ENCODE results near the gene ZFYVE28. TPM values are rescaled to one million over a fixed set of nuclear protein-coding genes. Genes with fewer than 3 reads are reported as not detected.

The ZFYVE28 gene
- total and polyA plus RNA-seq, 11 donors, result 2.6 to 11.9 (median 5.5) TPM

DNA sequence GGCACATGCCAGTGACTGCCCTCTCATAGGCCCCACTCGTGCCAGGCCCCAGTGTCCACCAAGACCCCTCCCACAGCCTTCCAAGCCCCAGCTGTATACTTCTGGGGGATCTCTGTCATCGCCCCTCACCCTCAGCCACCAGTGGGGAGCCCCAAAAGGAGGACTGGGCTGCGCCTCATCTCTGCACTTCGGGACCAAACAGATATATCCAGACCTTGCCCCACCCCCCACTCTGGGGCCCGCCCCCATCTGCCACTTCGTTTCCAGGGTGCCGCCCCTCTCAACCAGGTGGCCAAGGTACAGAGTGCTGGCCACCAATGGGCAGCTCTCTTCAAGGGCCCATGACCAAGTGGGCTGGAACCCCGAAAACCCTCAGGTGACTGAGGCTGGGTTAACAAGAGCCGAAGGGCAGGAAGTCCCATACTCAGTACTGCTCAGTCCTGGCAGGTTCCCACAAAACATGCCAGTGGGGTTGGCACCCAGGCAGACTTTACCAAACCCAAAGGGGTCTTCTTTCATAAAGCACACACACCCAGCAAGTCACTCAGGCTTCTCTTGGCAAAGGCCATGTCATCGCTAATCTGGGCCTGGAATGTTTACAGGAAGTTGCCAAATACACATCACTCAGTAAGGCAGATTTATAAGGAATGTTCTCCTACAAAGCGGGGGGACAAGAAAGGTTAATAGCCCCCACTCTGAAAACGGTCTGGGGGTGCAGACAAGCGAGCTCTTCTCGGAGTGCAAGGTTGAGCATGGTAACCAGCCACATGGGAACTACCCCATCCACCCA, 4.4 kb downstream of the ZFYVE28 start:
- peaks cover under 1 to 63% (median 34%) of the 10 kb centered on the region in 12 donors for H3K4me1 ChIP-seq
- H3K36me3 ChIP-seq, result no peaks in the 10 kb centered on the region
- H3K27me3 ChIP-seq, result peaks cover 0 to 20% (median 0%) of the 10 kb centered on the region in 9 donors
- intact Hi-C loops (cut with DNase I), result loop anchor here in 7 of 10 donors (2.0 to 10.0 kb wide), 6 partner anchors 149 to 551 kb away; partner anchors contain the start of genes MXD4 (in 3 of the 7), GRK4 (in 2 of the 7), HAUS3 (in 2 of the 7) and NOP14 (in 2 of the 7)
- H3K9me3 ChIP-seq, result no peaks in the 10 kb centered on the region
- no peak for TF ChIP-seq POLR2A (IDR thresholded peaks at IDR 0.05)
- TF ChIP-seq, protein P1, sequence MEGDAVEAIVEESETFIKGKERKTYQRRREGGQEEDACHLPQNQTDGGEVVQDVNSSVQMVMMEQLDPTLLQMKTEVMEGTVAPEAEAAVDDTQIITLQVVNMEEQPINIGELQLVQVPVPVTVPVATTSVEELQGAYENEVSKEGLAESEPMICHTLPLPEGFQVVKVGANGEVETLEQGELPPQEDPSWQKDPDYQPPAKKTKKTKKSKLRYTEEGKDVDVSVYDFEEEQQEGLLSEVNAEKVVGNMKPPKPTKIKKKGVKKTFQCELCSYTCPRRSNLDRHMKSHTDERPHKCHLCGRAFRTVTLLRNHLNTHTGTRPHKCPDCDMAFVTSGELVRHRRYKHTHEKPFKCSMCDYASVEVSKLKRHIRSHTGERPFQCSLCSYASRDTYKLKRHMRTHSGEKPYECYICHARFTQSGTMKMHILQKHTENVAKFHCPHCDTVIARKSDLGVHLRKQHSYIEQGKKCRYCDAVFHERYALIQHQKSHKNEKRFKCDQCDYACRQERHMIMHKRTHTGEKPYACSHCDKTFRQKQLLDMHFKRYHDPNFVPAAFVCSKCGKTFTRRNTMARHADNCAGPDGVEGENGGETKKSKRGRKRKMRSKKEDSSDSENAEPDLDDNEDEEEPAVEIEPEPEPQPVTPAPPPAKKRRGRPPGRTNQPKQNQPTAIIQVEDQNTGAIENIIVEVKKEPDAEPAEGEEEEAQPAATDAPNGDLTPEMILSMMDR (IDR thresholded peaks at IDR 0.05), result no peak
- DNase-seq, result peak in 1 of 5 donors; percentile 24
- H3K27ac ChIP-seq, result peak overlapping the region in 9 of 12 donors; percentile 49 to 92 (median 61)
- no peak for ATAC-seq
- 61 to 65% (median 65%) methylated on average over 12 to 14 of the region's 14 CpGs for WGBS, 4 donors
- peak overlapping the region in 2 of 12 donors; percentile 32 to 45 for H3K4me3 ChIP-seq

DNA sequence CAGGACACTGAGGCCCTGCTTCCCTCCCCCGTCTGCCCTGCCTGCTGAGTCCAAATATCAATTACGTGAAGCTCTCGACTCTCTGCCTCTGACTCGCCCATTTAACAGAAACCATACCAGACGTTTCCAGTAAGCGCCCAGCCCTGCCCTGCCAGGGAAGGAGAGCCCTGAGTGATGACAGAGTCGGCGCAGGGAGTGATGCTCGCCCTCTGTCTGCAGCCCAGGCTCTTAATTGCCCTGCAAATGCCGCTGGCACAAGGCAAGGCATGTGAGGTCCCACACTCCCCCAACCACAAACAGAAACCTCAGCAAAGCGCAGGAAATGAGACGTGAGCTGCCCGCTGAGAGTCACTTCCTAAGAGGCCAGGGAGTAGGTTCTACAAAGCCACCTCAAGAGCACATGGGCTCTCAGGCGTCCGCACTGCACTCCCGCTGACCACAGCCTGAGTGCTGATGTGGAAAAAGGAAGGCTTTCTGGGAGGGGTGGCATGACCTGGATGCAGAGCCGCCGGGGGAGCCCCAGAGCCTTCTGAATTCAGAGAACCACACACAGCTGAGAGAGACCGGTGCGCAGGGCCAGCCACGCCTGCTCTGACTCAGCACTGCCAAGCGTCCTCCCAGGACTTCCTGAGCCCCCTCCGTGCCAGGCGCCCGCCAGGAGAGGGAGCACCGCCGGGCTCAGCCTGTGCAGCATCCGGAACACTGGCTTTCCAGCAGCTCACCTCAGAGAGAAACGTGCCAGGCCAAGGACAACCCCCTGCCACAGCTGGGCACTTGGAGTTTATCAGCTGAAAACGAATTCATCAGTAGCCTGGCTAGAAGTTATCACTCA, 5.3 kb downstream of the ZFYVE28 start:
- Histone ChIP-seq H3K27me3 (peaks cover 0 to 20% (median 0%) of the 10 kb centered on the region in 9 donors), H3K27ac (peak overlapping the region in 11 of 12 donors; percentile 30 to 92 (median 59)), H3K4me1 (peaks cover 0 to 61% (median 32%) of the 10 kb centered on the region in 12 donors), H3K4me3 (peak overlapping the region in 9 of 12 donors; percentile 18 to 45 (median 27)), H3K36me3 (no peaks in the 10 kb centered on the region), H3K9me3 (no peaks in the 10 kb centered on the region)
- TF ChIP-seq, protein P1 (IDR thresholded peaks at IDR 0.05), result peak in 11 of 12 donors; percentile 23 to 58 (median 34)
- TF ChIP-seq POLR2A (IDR thresholded peaks at IDR 0.05), result peak in 1 of 2 donors; percentile 31
- ATAC-seq (peak; percentile 91 to 95 (median 92)), DNase-seq (peak; percentile 75 to 88 (median 83))
- intact Hi-C loops (cut with DNase I), result loop anchor here in 7 of 10 donors (2.0 to 10.0 kb wide), 6 partner anchors 148 to 552 kb away; partner anchors contain the start of genes MXD4 (in 3 of the 7), GRK4 (in 2 of the 7), HAUS3 (in 2 of the 7) and NOP14 (in 2 of the 7)
- WGBS, 4 donors, result 7 to 10% (median 8%) methylated on average over 16 to 30 of the region's 30 CpGs

DNA sequence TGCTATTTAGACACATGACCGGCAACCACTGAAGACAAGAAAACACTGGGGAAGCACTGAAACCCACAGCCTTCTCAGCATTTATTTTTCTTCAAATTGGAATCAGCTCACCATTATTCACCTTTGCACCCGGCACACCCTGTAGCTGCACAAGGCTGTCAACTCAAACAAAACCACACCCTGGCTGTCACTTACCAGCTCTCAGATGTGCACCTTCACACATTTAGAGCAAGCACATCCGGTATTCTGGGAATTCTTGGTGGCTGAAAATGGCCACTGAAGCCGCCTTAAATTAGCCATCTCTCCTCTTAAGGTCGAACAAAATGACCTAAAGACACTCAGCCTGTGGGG, 5.9 kb downstream of the ZFYVE28 start:
- 48 to 58% (median 54%) methylated on average over 5 of the region's 5 CpGs for WGBS, 4 donors
- H3K9me3 ChIP-seq, result no peaks in the 10 kb centered on the region
- peaks cover 0 to 16% (median 0%) of the 10 kb centered on the region in 9 donors for H3K27me3 ChIP-seq
- no peak for TF ChIP-seq POLR2A (IDR thresholded peaks at IDR 0.05)
- TF ChIP-seq, protein P1 (IDR thresholded peaks at IDR 0.05), result no peak
- DNase-seq, result peak in 1 of 5 donors; percentile 17
- peak in 1 of 4 donors; percentile 1 for ATAC-seq
- no peaks in the 10 kb centered on the region for H3K36me3 ChIP-seq
- intact Hi-C loops (cut with DNase I), result loop anchor here in 7 of 10 donors (2.0 to 10.0 kb wide), 6 partner anchors 148 to 552 kb away; partner anchors contain the start of genes MXD4 (in 3 of the 7), GRK4 (in 2 of the 7), HAUS3 (in 2 of the 7) and NOP14 (in 2 of the 7)
- peak overlapping the region in 11 of 12 donors; percentile 30 to 92 (median 59) for H3K27ac ChIP-seq
- H3K4me3 ChIP-seq, result peak overlapping the region in 9 of 12 donors; percentile 18 to 45 (median 27)
- peaks cover 0 to 56% (median 29%) of the 10 kb centered on the region in 12 donors for H3K4me1 ChIP-seq
